MM.1S (cell line): ENCODE data around the gene RALGAPA2.

Experiments
- DNase-seq: peaks from one replicate; pipeline ENCODE4 v3.0.0-alpha.2; 2015
- H2AFZ ChIP-seq: fragments of 300-600 bp; sonication (generic); 2 replicates; pipeline ENCODE4 v1.6.0; 2016; ENCODE audit warnings: antibody characterized with exemption, low read length
- H3F3A ChIP-seq: fragments of 300-600 bp; sonication (generic); 2 replicates; pipeline ENCODE4 v1.6.1; 2016; ENCODE audit warnings: mild to moderate bottlenecking, antibody characterized with exemption, low read length, moderate library complexity, mixed read lengths; ENCODE audit not compliant: insufficient read depth
- H3K27ac ChIP-seq: fragments of 300-600 bp; sonication (generic); 2 replicates; pipeline ENCODE4 v1.5.1; 2016; ENCODE audit warnings: mild to moderate bottlenecking, low read length
- H3K27me3 ChIP-seq: fragments of 300-600 bp; sonication (generic); replicated peaks from 2 replicates; pipeline ENCODE4 v1.6.0; 2016; ENCODE audit warnings: low read length; ENCODE audit not compliant: insufficient read depth
- H3K36me3 ChIP-seq: fragments of 300-600 bp; sonication (generic); replicated peaks from 2 replicates; pipeline ENCODE4 v1.6.1; 2016; ENCODE audit warnings: mild to moderate bottlenecking, low read length, mixed read lengths; ENCODE audit not compliant: insufficient read depth
- H3K4me1 ChIP-seq: fragments of 300-600 bp; sonication (generic); 2 replicates; pipeline ENCODE4 v1.6.1; 2016; ENCODE audit warnings: low read length, mixed read lengths
- H3K4me2 ChIP-seq: fragments of 300-600 bp; sonication (generic); 2 replicates; pipeline ENCODE4 v1.6.0; 2016; ENCODE audit warnings: low read depth, low read length
- H3K4me3 ChIP-seq: fragments of 300-600 bp; sonication (generic); 2 replicates; pipeline ENCODE4 v1.5.1; 2016; ENCODE audit warnings: low read length, mixed read lengths
- H3K79me2 ChIP-seq: fragments of 300-600 bp; sonication (generic); 2 replicates; pipeline ENCODE4 v1.6.1; 2016; ENCODE audit warnings: mixed run types, low read length, mixed read lengths
- H3K9ac ChIP-seq: fragments of 300-600 bp; sonication (generic); 2 replicates; pipeline ENCODE4 v1.6.1; 2016; ENCODE audit warnings: low read length, mixed read lengths
- H3K9me2 ChIP-seq: fragments of 300-600 bp; sonication (generic); replicated peaks from 2 replicates; pipeline ENCODE4 v1.6.1; 2016; ENCODE audit warnings: mild to moderate bottlenecking, low read length, mixed read lengths; ENCODE audit not compliant: insufficient read depth
- H3K9me3 ChIP-seq: fragments of 300-600 bp; sonication (generic); replicated peaks from 2 replicates; pipeline ENCODE4 v1.6.1; 2016; ENCODE audit warnings: mild to moderate bottlenecking, low read length, mixed read lengths; ENCODE audit not compliant: insufficient read depth
- H4K20me1 ChIP-seq: fragments of 300-600 bp; sonication (generic); 2 replicates; pipeline ENCODE4 v1.6.1; 2016; ENCODE audit warnings: mild to moderate bottlenecking, low read length, moderate library complexity, mixed read lengths; ENCODE audit not compliant: insufficient read depth
- EZH2 ChIP-seq: fragments of 300-600 bp; sonication (generic); optimal IDR thresholded peaks from 2 replicates; pipeline ENCODE3; 2017; ENCODE audit warnings: low read depth, mild to moderate bottlenecking, antibody characterized with exemption, low read length, mixed read lengths
- EZH2phosphoT487 ChIP-seq: fragments of 300-600 bp; sonication (generic); IDR thresholded peaks from 2 replicates; pipeline ENCODE4 v1.6.1; 2018; ENCODE audit warnings: antibody characterized with exemption, low read length
- TF ChIP-seq, protein P1 (sequence below): fragments of 300-600 bp; sonication (generic); IDR thresholded peaks from 2 replicates; pipeline ENCODE4 v1.5.1; 2016; ENCODE audit warnings: antibody characterized with exemption, low read length, mixed read lengths

The RALGAPA2 gene

DNA sequence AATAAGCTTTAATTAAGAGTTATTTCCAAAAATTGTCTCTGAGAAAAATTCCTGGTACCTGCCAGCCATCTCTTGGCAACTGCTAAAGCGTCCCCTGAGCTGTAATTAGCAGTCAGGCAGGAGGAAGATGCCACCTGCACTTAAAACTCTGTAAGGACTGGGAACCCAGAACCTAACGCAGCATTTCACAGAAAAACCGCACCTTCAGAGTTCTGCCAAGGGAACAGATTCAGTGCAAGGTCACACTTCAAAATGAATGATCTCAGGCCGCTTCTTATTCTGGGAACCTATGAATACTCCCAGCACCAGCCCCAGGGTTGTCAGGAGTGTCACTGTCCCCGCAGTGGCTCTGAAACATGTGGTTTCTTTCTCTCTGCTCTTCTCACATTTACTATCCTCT is 307.8 kb downstream of the RALGAPA2 start:
- H2AFZ ChIP-seq: no peak overlapping the region
- H4K20me1 ChIP-seq: no peaks in the 10 kb centered on the region
- H3K4me2 ChIP-seq: no peak overlapping the region
- no peak for DNase-seq
- no peaks in the 10 kb centered on the region for H3K79me2 ChIP-seq
- H3K4me3 ChIP-seq: no peak overlapping the region
- H3K9ac ChIP-seq: no peak overlapping the region
- no peaks in the 10 kb centered on the region for H3K4me1 ChIP-seq
- H3K27ac ChIP-seq: no peak overlapping the region
- TF ChIP-seq, protein P1, sequence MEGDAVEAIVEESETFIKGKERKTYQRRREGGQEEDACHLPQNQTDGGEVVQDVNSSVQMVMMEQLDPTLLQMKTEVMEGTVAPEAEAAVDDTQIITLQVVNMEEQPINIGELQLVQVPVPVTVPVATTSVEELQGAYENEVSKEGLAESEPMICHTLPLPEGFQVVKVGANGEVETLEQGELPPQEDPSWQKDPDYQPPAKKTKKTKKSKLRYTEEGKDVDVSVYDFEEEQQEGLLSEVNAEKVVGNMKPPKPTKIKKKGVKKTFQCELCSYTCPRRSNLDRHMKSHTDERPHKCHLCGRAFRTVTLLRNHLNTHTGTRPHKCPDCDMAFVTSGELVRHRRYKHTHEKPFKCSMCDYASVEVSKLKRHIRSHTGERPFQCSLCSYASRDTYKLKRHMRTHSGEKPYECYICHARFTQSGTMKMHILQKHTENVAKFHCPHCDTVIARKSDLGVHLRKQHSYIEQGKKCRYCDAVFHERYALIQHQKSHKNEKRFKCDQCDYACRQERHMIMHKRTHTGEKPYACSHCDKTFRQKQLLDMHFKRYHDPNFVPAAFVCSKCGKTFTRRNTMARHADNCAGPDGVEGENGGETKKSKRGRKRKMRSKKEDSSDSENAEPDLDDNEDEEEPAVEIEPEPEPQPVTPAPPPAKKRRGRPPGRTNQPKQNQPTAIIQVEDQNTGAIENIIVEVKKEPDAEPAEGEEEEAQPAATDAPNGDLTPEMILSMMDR: no peak
- no peak for TF ChIP-seq EZH2phosphoT487
- no peak for TF ChIP-seq EZH2
- H3K27me3 ChIP-seq: no peaks in the 10 kb centered on the region
- no peaks in the 10 kb centered on the region for H3K36me3 ChIP-seq
- H3K9me2 ChIP-seq: no peaks in the 10 kb centered on the region
- H3F3A ChIP-seq: no peaks in the 10 kb centered on the region
- H3K9me3 ChIP-seq: no peaks in the 10 kb centered on the region

DNA sequence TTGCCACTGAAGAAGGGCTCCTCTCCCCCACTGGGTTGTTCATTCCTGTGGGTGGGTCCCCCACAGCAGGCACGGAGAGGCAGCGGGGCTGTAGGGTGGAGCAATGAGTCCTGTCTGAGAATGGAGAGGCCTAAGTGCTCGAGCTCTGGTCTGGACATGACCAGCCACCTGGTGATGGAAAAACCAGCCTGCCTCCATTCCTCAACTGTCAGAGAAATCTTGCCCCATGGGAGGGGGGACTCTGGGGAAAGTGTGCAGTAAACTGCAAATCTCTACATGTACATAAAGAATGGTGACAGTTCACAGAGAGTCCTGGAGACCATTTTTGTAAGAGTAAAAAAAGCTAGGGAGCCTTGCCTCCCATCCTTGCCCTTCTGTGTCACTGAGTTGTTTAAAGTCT is 310.5 kb downstream of the RALGAPA2 start:
- no peak overlapping the region for H3K9ac ChIP-seq
- H2AFZ ChIP-seq: no peak overlapping the region
- no peaks in the 10 kb centered on the region for H3K4me1 ChIP-seq
- no peaks in the 10 kb centered on the region for H3K9me2 ChIP-seq
- DNase-seq: no peak
- no peak overlapping the region for H3K4me3 ChIP-seq
- H3F3A ChIP-seq: no peaks in the 10 kb centered on the region
- H3K4me2 ChIP-seq: no peak overlapping the region
- H3K36me3 ChIP-seq: no peaks in the 10 kb centered on the region
- no peaks in the 10 kb centered on the region for H3K9me3 ChIP-seq
- H3K27ac ChIP-seq: no peak overlapping the region
- no peaks in the 10 kb centered on the region for H3K27me3 ChIP-seq
- TF ChIP-seq EZH2: no peak
- TF ChIP-seq EZH2phosphoT487: no peak
- TF ChIP-seq, protein P1: no peak
- H4K20me1 ChIP-seq: no peaks in the 10 kb centered on the region
- H3K79me2 ChIP-seq: no peaks in the 10 kb centered on the region

DNA sequence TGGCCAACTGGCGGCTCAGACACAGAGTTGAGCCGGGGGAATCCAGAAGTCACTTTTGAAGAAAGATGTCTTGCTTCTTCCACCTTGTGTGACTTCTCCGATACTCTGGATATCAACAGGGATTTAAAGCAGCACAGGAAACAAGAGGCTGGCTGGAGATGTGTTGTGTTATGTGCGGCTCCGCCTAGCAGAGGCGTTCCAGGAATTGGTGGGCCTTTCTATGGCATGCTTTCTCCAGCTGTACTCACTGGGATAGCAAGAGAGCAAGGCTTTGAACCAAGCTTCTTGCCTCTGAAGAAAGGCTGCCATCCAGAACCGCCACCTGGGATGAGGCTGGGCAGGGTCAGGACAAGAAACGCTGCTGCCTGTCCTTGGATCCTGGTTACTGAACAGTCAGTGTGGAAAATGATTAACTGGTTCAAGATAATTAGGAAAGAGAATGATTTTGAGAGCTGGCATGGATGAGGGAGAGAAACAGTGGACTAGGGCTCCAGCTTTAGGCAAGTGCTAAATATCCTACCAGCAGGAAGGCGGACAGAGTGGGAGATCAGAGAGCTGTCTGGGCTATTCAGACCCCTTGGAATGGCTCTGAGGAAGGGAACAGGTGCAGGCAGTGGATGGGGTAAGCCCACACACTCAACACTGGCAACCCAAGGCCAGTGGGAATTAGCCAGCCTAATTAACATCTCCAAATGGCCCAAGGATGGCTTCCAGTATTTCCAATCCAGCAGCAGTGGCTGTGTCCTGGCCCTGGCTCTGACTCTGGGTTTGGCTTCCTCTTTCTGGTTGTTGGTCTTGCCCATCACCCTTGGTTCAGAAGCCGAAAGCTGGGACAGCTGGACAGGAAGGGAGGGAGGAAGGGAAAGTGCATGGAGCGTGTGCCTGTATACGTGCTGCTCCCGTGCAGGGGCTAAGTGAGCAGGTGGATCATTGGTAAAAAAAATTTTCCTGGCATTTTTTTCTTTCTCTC is 312.6 kb downstream of the RALGAPA2 start:
- H2AFZ ChIP-seq: no peak overlapping the region
- H3K4me3 ChIP-seq: no peak overlapping the region
- H3K9ac ChIP-seq: no peak overlapping the region
- no peak for DNase-seq
- H3K27me3 ChIP-seq: no peaks in the 10 kb centered on the region
- no peak overlapping the region for H3K27ac ChIP-seq
- no peaks in the 10 kb centered on the region for H3K9me2 ChIP-seq
- TF ChIP-seq EZH2phosphoT487 (no peak), EZH2 (no peak)
- TF ChIP-seq, protein P1: no peak
- no peaks in the 10 kb centered on the region for H3K36me3 ChIP-seq
- H4K20me1 ChIP-seq: no peaks in the 10 kb centered on the region
- no peak overlapping the region for H3K4me2 ChIP-seq
- no peaks in the 10 kb centered on the region for H3K4me1 ChIP-seq
- H3K9me3 ChIP-seq: no peaks in the 10 kb centered on the region
- H3K79me2 ChIP-seq: no peaks in the 10 kb centered on the region
- no peaks in the 10 kb centered on the region for H3F3A ChIP-seq
